IPS-15b (cell line): ENCODE data around the gene DIP2C.
"Not testable (repeated sequence)": the region's sequence is repeated elsewhere in the genome, so short reads cannot be mapped to it uniquely, and the experiment has no call there.

Experiments used
- H3K27me3 ChIP-seq: one replicate; pipeline ENCODE4 v1.6.1; 2013; ENCODE audit warnings: low read length; ENCODE audit not compliant: control insufficient read depth, insufficient read depth
- H3K36me3 ChIP-seq: one replicate; pipeline ENCODE4 v1.6.1; 2013; ENCODE audit warnings: low read length; ENCODE audit not compliant: control insufficient read depth, insufficient read depth
- H3K4me1 ChIP-seq: one replicate; pipeline ENCODE4 v1.6.1; 2013; ENCODE audit warnings: mild to moderate bottlenecking, low read length; ENCODE audit not compliant: control insufficient read depth, insufficient read depth
- H3K4me3 ChIP-seq: one replicate; pipeline ENCODE4 v1.5.1; 2013; ENCODE audit warnings: low read depth, low read length
- H3K9ac ChIP-seq: one replicate; pipeline ENCODE4 v1.6.1; 2013; ENCODE audit warnings: low read depth, mild to moderate bottlenecking, low read length
- H3K9me3 ChIP-seq: one replicate; pipeline ENCODE4 v1.6.1; 2013; ENCODE audit warnings: mild to moderate bottlenecking, low read length; ENCODE audit not compliant: control insufficient read depth, insufficient read depth

The DIP2C gene

DNA sequence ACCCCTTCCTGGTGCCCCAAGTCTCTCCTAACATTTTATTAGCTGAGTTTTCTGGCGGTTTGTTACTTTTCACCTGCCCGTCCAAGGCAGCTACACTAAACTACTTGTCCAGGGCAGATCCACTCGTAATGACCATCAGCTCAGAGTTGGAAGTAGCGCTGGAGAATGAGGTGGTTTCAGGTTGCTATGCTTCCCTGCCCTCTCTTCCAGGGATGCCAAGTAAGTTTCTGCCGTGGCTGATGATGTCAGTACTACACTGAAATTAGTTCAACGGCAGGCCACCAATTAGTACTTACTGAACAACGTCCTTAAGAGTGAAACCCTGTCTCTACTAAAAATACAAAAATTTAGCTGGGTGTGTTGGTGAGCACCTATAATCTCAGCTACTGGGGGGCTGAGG lies 55.2 kb downstream of the DIP2C start:
- Histone ChIP-seq H3K27me3 (no peaks in the 10 kb centered on the region), H3K9ac (no peak overlapping the region), H3K36me3 (no peaks in the 10 kb centered on the region), H3K4me3 (no peak overlapping the region), H3K9me3 (no peaks in the 10 kb centered on the region), H3K4me1 (no peaks in the 10 kb centered on the region)

DNA sequence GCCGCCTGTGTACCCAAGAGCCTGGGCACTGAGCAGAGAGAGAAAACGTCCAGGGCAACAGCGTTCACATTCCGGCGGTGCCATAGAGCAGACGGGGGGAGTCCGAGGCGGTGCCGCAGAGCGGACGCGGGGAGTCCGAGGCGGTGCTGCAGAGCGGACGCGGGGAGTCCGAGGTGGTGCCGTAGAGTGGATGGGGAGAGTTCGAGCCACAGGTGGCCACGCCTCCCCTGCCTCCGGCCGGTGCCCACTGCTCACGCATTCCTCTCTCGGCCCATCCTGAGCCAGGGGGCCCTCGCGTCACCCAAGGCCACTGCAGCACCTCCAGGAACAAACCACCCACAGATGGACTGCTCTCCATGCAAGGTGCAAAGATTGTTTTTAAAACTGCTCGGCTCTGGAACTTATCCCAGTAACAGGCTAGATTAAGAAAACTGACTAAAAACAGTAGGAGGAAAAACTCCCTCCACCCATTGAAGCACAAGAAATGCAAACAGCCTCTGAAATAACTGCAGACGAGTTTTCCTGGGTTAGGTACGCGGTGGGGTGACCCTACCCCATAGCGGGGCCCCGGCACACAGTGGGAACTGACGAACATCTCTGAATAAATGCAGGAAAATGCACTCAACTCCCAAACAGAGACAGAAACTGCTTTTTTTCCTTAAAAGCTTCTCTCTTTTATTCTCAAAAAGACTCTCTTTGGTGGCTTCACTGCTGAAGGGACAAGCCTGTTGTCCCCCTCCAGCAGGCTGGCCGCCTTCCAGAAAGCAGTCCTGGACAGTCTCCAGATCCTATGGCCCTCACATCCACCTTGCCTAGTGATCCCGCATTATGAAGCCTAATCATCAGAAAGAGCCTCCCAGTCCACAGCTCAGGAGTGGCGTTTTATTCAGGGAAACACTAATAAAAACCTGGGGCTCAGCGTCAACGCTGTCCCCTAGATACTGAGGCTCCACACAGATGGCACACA lies 55.9 kb downstream of the DIP2C start:
- H3K36me3 ChIP-seq = no peaks in the 10 kb centered on the region
- no peaks in the 10 kb centered on the region for H3K27me3 ChIP-seq
- H3K9me3 ChIP-seq = no peaks in the 10 kb centered on the region
- no peak overlapping the region for H3K4me3 ChIP-seq
- H3K9ac ChIP-seq = no peak overlapping the region
- H3K4me1 ChIP-seq = no peaks in the 10 kb centered on the region

DNA sequence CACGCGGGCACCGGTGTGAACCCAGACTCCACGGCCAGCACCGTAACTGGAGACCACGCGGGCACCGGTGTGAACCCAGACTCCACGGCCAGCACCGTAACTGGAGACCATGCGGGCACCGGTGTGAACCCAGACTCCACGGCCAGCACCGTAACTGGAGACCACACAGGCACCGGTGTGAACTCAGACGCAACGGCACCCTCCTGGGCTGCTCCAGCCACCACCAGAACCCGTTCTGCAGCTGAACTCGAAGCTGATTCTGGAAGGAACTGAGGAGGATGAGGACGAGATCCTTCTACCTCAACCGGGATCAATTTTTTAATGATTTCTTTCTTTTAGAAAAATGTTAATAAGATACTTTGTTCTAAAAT lies 56.7 kb downstream of the DIP2C start:
- not testable (repeated sequence) for H3K4me3 ChIP-seq, H3K4me1 ChIP-seq, H3K36me3 ChIP-seq, H3K27me3 ChIP-seq, H3K9ac ChIP-seq, H3K9me3 ChIP-seq

DNA sequence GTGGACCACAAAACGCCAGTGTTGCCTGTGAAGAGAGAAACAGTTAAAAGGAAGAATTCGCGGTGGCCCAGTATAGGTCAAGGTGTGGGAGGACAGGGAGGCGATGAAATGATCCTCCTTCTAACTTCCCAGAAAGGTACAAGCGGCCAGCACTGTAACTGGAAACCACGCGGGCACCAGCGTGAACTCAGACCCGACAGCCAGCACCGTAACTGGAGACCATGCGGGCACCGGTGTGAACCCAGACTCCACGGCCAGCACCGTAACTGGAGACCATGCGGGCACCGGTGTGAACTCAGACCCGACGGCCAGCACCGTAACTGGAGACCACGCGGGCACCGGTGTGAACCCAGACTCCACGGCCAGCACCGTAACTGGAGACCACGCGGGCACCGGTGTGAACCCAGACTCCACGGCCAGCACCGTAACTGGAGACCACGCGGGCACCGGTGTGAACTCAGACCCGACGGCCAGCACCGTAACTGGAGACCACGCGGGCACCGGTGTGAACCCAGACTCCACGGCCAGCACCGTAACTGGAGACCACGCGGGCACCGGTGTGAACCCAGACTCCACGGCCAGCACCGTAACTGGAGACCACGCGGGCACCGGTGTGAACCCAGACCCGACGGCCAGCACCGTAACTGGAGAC lies 57.2 kb downstream of the DIP2C start:
- H3K36me3 ChIP-seq, H3K27me3 ChIP-seq, H3K4me1 ChIP-seq, H3K9me3 ChIP-seq, H3K4me3 ChIP-seq, H3K9ac ChIP-seq: not testable (repeated sequence)

DNA sequence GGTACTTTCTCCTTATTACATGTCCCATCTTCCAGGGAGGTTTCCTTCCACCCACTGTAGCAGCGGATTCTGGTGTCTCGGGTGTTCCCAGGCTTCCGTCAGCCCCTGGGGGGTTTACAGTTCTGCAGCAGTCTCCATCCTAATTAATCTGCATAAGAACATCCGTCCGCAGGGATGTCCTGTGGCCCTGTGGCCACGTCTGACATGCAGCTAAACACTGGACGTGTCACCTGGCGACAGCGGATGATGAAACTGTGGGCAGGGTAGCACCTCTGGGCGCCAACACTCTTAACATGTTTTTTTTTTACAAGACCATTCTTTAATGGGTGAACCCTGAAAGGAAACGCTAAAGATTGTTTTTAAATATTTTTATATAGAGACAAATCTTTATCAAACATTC lies 58.2 kb downstream of the DIP2C start:
- H3K9me3 ChIP-seq = no peaks in the 10 kb centered on the region
- H3K36me3 ChIP-seq = no peaks in the 10 kb centered on the region
- no peak overlapping the region for H3K4me3 ChIP-seq
- H3K4me1 ChIP-seq = no peaks in the 10 kb centered on the region
- H3K27me3 ChIP-seq = no peaks in the 10 kb centered on the region
- no peak overlapping the region for H3K9ac ChIP-seq

DNA sequence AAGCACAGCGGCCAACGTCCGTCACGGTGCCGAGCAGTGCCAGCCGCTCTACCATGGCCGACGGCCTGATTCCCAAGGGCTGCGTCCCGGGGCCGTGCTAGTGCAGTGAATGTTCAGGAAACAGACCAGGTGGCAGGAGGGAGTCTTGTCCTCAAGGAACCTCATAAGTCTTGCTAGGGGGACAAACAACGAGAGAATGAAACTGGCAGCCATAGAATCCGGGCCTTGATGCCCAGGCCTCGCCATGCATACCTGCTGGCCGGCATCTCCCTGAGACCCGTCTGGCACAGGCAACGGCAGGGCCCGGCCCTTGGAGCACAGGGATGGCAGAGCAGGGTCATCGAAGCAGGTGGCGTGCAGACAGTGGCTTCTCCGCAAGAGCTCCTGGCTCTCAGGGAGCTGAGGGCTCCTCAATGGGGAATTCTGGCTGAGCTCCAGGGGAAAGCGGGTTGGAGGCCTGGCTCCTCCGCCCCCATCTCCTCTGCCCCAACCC lies 58.8 kb downstream of the DIP2C start:
- no peak overlapping the region for H3K4me3 ChIP-seq
- H3K9ac ChIP-seq = no peak overlapping the region
- H3K9me3 ChIP-seq = no peaks in the 10 kb centered on the region
- H3K27me3 ChIP-seq = no peaks in the 10 kb centered on the region
- H3K36me3 ChIP-seq = no peaks in the 10 kb centered on the region
- peaks cover 3% of the 10 kb centered on the region for H3K4me1 ChIP-seq

DNA sequence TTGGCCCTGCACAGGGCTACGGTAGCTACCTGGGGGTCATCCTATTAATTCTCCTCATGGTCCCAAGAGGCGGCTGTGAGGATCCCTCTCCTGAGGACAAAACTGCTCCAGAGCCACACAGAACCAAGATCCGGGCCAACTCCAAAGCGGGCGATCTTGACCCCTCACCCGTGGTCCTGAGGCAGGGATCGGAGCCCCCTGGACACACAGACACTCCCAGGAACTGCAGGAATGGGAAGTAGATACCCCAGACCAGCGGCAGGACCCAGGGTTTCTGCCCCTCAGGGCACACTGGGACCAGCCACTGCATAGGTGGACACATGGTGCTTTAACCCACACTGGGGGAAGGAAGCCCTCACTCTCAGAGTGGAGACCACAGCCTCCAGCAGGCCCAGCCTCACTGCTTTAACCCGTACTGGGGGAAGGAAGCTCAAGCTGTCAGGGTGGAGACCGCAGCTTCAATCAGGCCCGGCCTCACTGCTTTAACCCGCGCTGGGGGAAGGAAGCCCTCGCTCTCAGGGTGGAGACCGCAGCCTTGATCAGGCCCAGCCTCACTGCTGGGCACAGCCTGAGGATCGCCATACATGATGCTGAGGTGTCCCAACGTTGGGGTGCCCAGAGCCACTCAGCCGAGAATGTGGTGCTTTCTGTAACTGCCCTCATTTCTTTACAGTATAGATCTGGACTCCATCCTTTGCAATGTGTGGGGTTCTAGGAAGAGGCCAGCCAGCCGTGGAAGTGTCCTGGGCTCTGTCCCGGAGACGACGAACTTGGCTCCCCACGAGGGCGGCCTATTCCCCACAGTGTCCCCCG lies 60.1 kb downstream of the DIP2C start:
- H3K4me3 ChIP-seq = no peak overlapping the region
- peaks cover 3% of the 10 kb centered on the region for H3K4me1 ChIP-seq
- no peak overlapping the region for H3K9ac ChIP-seq
- no peaks in the 10 kb centered on the region for H3K9me3 ChIP-seq
- no peaks in the 10 kb centered on the region for H3K36me3 ChIP-seq
- no peaks in the 10 kb centered on the region for H3K27me3 ChIP-seq

DNA sequence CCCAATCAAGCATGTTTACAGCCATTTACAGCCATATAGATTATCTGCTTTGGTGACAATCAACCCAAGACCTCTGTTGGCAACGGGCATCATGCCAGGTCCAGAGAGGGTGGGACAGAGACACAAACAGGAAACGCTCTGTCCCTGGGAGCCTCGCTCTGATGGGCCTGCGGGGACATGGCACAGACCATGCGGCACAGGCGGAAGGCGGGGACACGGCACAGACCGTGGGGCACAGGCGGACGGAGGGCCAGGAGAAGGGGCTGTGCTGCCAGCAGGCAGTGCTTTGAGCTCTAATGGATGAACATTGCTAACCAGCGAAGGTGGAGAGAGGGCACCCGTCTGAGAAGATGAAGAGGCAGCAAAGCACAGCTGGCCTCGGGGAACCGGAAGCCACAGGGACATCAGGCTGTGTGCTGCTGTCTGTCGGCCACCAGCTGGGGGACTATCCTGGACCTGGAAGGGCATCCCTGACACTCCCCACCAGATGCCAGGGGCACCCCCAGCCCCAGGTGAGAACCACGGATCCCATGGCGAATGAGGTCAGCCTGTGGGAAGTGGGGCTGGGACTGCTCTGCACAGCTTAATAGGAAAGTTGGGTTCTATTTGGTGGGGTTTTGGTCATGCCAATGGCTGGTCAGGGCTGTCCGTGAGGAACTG lies 61.0 kb downstream of the DIP2C start:
- peaks cover 6% of the 10 kb centered on the region for H3K4me1 ChIP-seq
- H3K27me3 ChIP-seq = no peaks in the 10 kb centered on the region
- H3K9me3 ChIP-seq = no peaks in the 10 kb centered on the region
- no peaks in the 10 kb centered on the region for H3K36me3 ChIP-seq
- no peak overlapping the region for H3K9ac ChIP-seq
- H3K4me3 ChIP-seq = no peak overlapping the region

DNA sequence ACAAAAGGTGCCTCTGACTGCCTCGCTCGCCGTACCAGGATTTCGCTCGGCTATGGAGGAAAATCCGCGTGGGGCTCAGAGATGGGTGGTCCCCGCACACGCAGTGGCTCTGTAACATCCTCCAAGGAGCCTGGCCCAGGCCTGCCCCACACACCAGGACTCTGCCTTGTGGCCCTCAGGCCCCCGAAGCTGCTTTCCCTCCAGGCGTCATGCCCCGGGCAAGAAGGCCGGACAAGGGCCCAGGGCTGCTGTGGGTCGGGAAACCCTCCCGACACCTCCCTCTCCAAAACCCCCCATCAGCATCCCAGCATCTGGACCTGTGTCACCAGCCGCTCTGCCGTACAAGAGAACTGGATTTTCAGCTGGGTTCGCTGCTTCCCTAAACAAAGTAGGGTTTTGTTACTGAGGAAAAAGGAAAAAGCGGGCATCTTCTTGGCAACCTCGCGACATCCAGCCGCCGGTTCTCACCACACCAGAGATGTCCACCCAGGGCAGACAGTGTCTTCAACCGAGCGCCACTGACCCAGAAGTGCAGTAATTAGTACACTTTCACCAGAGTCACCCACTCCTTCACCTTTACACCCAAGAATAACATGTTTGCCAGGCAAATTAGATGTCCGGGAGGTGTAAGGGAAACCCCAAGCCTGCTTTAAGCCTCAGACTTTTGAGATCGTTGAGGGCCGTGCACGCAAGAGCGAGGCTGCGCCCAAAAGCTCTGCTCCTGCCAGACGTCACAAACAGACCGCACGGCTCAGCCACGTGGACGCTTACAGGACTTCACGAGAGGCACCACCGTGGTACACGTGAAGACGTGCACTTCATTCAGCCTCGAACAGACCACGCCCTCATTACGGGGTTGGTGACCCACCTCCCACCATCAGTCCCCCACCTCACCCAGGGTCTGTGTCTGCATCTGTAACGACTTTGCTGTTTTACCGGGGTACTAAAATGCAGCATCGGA lies 62.2 kb downstream of the DIP2C start:
- H3K4me3 ChIP-seq = no peak overlapping the region
- H3K4me1 ChIP-seq = peaks cover 6% of the 10 kb centered on the region
- H3K36me3 ChIP-seq = no peaks in the 10 kb centered on the region
- no peaks in the 10 kb centered on the region for H3K9me3 ChIP-seq
- H3K9ac ChIP-seq = no peak overlapping the region
- no peaks in the 10 kb centered on the region for H3K27me3 ChIP-seq

DNA sequence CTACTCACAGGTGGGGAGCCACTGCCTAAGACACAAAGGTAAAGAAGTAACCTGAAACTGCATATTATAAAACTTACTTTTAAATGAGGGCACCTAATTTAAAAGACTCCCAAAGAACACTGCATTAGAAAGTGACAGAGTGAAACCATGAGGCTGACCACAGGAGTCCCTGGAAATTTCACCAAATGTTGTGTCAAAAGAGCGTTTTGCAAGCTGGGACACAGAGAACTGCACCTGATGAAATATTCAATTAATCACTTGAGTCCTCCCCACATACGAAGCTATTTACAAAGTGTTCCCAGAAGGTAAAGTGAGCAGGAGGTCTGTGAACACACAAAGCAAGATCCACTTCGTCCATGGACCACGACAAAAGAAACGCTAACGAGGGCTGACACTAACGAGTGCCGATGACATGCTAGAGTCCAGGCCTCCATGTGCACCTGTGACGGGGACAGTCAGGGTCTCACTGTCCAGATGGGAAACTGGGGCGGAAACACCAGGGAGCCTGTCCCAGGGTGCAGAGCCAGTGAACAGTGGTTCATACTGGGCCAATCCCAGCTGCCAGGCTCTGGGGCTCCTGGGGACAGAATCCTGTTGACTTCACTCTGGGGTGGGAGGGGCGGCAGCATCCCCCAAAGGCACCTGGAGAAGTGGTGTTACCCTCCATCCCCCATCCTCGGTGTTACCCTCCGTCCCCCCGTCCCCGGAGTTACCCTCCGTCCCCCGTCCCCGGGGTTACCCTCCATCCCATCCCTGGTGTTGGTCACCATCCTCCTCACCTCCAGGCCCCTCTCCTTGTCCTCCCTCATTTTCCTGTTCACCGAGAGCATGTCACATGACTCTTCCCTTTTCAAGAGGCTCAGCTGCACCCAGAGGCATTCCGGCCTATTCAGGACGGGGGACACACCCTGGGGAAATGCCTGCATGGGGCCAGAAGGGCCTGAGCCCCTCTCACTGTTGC lies 63.4 kb downstream of the DIP2C start:
- no peak overlapping the region for H3K9ac ChIP-seq
- no peaks in the 10 kb centered on the region for H3K36me3 ChIP-seq
- H3K4me3 ChIP-seq = no peak overlapping the region
- H3K4me1 ChIP-seq = peaks cover 6% of the 10 kb centered on the region
- H3K27me3 ChIP-seq = no peaks in the 10 kb centered on the region
- no peaks in the 10 kb centered on the region for H3K9me3 ChIP-seq
